Measurements from ENCODE around the gene RABGAP1L. TPM values are rescaled to one million over a fixed set of nuclear protein-coding genes. Genes with fewer than 3 reads are reported as not detected.

The RABGAP1L gene
- total RNA-seq, 2 experiments from 2014 or later, result 98.1 to 158 TPM

DNA sequence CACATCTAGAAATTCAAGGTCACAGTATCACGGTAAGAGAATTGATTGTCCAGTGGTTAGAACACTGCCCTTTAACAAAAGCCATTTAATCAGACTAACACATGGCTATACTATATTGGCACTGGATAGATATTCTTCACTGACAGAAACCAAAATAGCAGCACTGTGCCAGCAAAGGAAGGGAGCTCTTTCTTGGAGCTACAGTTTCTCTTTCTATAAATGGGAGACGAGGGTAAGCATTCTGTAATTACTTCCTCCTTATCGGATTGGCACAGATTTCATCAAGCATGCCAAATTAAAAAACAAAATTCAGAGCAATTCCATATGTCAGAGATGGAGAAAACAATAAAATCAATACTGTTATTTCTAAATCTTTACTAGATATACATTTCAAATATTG lies 724.7 kb downstream of the RABGAP1L start:
- intact Hi-C loops (cut with micrococcal nuclease; ENCODE audit: unreplicated experiment), result no loop called here
- no TSS peak for BruUV-seq (replicated peaks)

DNA sequence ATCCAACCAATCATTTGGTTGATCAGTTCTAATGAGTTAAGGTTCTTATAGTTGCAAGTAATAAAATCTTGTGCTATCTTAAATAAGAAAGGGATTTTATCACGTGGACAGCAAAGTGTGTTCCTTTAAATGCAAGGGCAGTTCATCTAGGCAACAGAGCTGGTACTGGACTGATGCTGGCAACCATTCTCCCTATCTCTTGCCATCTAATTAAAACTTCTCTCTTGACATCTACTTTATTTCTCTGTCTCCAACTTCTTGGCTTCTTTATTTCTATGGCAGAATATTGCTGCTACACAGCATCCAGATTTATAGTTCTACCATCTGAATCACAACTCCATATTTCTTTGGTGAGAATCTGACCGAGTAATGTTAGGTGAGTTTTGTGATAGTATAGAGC lies 725.2 kb downstream of the RABGAP1L start:
- DNase-seq (ENCODE audit: low spot score), result no peak

More for the DNA sequence above, 724.7 kb downstream of the RABGAP1L start:
- no peak for TF ChIP-seq EZH2phosphoT487 (IDR thresholded peaks at IDR 0.05; ENCODE audit: borderline replicate concordance, low read depth, low read length)
- TF ChIP-seq, protein P1, sequence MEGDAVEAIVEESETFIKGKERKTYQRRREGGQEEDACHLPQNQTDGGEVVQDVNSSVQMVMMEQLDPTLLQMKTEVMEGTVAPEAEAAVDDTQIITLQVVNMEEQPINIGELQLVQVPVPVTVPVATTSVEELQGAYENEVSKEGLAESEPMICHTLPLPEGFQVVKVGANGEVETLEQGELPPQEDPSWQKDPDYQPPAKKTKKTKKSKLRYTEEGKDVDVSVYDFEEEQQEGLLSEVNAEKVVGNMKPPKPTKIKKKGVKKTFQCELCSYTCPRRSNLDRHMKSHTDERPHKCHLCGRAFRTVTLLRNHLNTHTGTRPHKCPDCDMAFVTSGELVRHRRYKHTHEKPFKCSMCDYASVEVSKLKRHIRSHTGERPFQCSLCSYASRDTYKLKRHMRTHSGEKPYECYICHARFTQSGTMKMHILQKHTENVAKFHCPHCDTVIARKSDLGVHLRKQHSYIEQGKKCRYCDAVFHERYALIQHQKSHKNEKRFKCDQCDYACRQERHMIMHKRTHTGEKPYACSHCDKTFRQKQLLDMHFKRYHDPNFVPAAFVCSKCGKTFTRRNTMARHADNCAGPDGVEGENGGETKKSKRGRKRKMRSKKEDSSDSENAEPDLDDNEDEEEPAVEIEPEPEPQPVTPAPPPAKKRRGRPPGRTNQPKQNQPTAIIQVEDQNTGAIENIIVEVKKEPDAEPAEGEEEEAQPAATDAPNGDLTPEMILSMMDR (conservative IDR thresholded peaks at IDR 0.05; ENCODE audit: low read length), result no peak
- Histone ChIP-seq H3K36me3 (ENCODE audit: insufficient read depth, low read length) (peaks cover 88% of the 10 kb centered on the region), H3K4me1 (ENCODE audit: insufficient read depth, low read length, poor library complexity, severe bottlenecking) (peaks cover 20% of the 10 kb centered on the region), H3K27ac (ENCODE audit: low read depth, low read length, poor library complexity, severe bottlenecking) (no peak overlapping the region), H4K20me1 (ENCODE audit: insufficient read depth, low read length) (no peaks in the 10 kb centered on the region), H3K9me3 (ENCODE audit: low read length) (no peaks in the 10 kb centered on the region), H2AFZ (ENCODE audit: low read length) (no peak overlapping the region), H3K79me2 (ENCODE audit: insufficient read depth, low read depth, low read length) (peaks cover 81% of the 10 kb centered on the region; the same call in 1 of the 2 replicates), H3K4me2 (ENCODE audit: low read length) (no peak overlapping the region), H3K4me3 (ENCODE audit: low read depth, low read length, poor library complexity, severe bottlenecking) (no peak overlapping the region), H3K9me2 (ENCODE audit: insufficient read depth, low read length) (no peaks in the 10 kb centered on the region)
- DNase-seq (ENCODE audit: low spot score), result no peak
- ChIA-PET CTCF (ENCODE audit: unreplicated experiment) (no interaction called here), POLR2A (interaction anchor here (0.6 to 1.7 kb wide), 5 partner anchors 9 to 92 kb away, joined by 3 to 5 read pairs (median 4); no protein-coding TSS in a partner anchor)

DNA sequence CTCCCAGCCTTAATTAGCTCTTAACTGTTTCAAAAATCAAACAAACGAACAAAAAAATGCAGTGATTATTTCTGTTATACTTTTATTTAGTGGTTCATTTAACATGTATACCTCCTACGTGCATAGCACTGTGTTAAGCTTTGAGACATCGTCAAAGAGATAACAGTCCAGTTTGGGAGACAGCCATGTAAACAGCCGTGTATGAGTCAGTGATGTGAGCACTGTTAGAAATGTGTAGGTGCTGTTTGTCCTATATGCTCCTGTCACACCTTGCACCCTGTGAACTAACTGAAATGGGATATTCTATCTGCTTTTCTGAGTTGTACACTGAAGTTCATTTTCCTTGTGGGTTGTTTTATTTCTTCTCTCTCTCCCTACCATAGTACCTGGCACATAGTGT lies 730.7 kb downstream of the RABGAP1L start:
- Histone ChIP-seq H3K36me3 (ENCODE audit: insufficient read depth, low read length) (peaks cover 93% of the 10 kb centered on the region), H3K4me2 (ENCODE audit: low read length) (no peak overlapping the region), H3K4me1 (ENCODE audit: insufficient read depth, low read length, poor library complexity, severe bottlenecking) (peaks cover 8% of the 10 kb centered on the region), H3K27ac (ENCODE audit: low read depth, low read length, poor library complexity, severe bottlenecking) (no peak overlapping the region), H4K20me1 (ENCODE audit: insufficient read depth, low read length) (no peaks in the 10 kb centered on the region), H3K79me2 (ENCODE audit: insufficient read depth, low read depth, low read length) (peaks cover 76% of the 10 kb centered on the region), H3K9me2 (ENCODE audit: insufficient read depth, low read length) (no peaks in the 10 kb centered on the region), H3K9me3 (ENCODE audit: low read length) (no peaks in the 10 kb centered on the region), H2AFZ (ENCODE audit: low read length) (no peak overlapping the region), H3K4me3 (ENCODE audit: low read depth, low read length, poor library complexity, severe bottlenecking) (no peak overlapping the region)
- TF ChIP-seq, protein P1 (conservative IDR thresholded peaks at IDR 0.05; ENCODE audit: low read length), result no peak
- TF ChIP-seq EZH2phosphoT487 (IDR thresholded peaks at IDR 0.05; ENCODE audit: borderline replicate concordance, low read depth, low read length), result no peak
- DNase-seq (ENCODE audit: low spot score), result no peak
- CTCF ChIA-PET (ENCODE audit: unreplicated experiment), result no interaction called here
- intact Hi-C loops (cut with micrococcal nuclease; ENCODE audit: unreplicated experiment), result no loop called here
- POLR2A ChIA-PET, result interaction anchor here (0.5 to 2.1 kb wide), 6 partner anchors 11 to 310 kb away, joined by 3 to 5 read pairs (median 4); no protein-coding TSS in a partner anchor
- BruUV-seq (replicated peaks), result no TSS peak

More for the DNA sequence above, 725.2 kb downstream of the RABGAP1L start:
- Histone ChIP-seq H4K20me1 (ENCODE audit: insufficient read depth, low read length) (no peaks in the 10 kb centered on the region), H3K4me1 (ENCODE audit: insufficient read depth, low read length, poor library complexity, severe bottlenecking) (peaks cover 15% of the 10 kb centered on the region), H3K9me2 (ENCODE audit: insufficient read depth, low read length) (no peaks in the 10 kb centered on the region), H3K27ac (ENCODE audit: low read depth, low read length, poor library complexity, severe bottlenecking) (no peak overlapping the region), H3K4me3 (ENCODE audit: low read depth, low read length, poor library complexity, severe bottlenecking) (no peak overlapping the region), H2AFZ (ENCODE audit: low read length) (no peak overlapping the region), H3K36me3 (ENCODE audit: insufficient read depth, low read length) (peaks cover 88% of the 10 kb centered on the region), H3K79me2 (ENCODE audit: insufficient read depth, low read depth, low read length) (peaks cover 78% of the 10 kb centered on the region), H3K9me3 (ENCODE audit: low read length) (no peaks in the 10 kb centered on the region), H3K4me2 (ENCODE audit: low read length) (no peak overlapping the region)
- POLR2A ChIA-PET, result interaction anchor here (1.7 kb wide), 1 partner anchor 92 kb away, joined by 4 read pairs; no protein-coding TSS in a partner anchor
- intact Hi-C loops (cut with micrococcal nuclease; ENCODE audit: unreplicated experiment), result no loop called here
- BruUV-seq (replicated peaks), result no TSS peak
- TF ChIP-seq, protein P1 (conservative IDR thresholded peaks at IDR 0.05; ENCODE audit: low read length), result no peak
- TF ChIP-seq EZH2phosphoT487 (IDR thresholded peaks at IDR 0.05; ENCODE audit: borderline replicate concordance, low read depth, low read length), result no peak
- CTCF ChIA-PET (ENCODE audit: unreplicated experiment), result no interaction called here

Measured in OCI-LY7 (cell line).